Activated CD8-positive, alpha-beta T cell treated with anti-CD3 and anti-CD28 coated beads, Interleukin-2, amount 10 ng/mL, durations not matched to agents 7 days and 5 days (primary cell): ENCODE data around the gene LONP2. TPM values are rescaled to one million over a fixed set of nuclear protein-coding genes. Genes with fewer than 3 reads are reported as not detected.

ENCODE experiments used
- ATAC-seq: fragments of 150-1000 bp; cut with Tn5 transposase; one replicate; pipeline ENCODE4 v1.10.0; 2021; ENCODE audit warnings: moderate library complexity
- CTCF ChIA-PET: fragments of 350-600 bp; sonication (Branson Sonifier 250); formaldehyde crosslinking; loops from one replicate; lab custom pipeline; 2021; ENCODE audit warnings: antibody characterized with exemption; lab: Charles Lee
- POLR2A ChIA-PET: fragments of 350-600 bp; sonication (Branson Sonifier 250); formaldehyde crosslinking; loops from one replicate; lab custom pipeline; 2021; ENCODE audit warnings: antibody characterized with exemption; lab: Charles Lee
- DNase-seq: peaks from one replicate; pipeline ENCODE4 v3.0.0-alpha.2; 2020
- H3K27ac Mint-ChIP-seq: one replicate; pipeline ENCODE4 v1.8.0; 2021; ENCODE audit warnings: mild to moderate bottlenecking, mixed read lengths
- H3K27me3 Mint-ChIP-seq: one replicate; pipeline ENCODE4 v1.8.0; 2021; ENCODE audit warnings: low read depth, mixed read lengths
- H3K36me3 Mint-ChIP-seq: one replicate; pipeline ENCODE4 v1.8.0; 2021; ENCODE audit warnings: low read depth, mixed read lengths
- H3K4me1 Mint-ChIP-seq: one replicate; pipeline ENCODE4 v1.8.0; 2021; ENCODE audit warnings: low read depth, mixed read lengths
- H3K4me3 Mint-ChIP-seq: one replicate; pipeline ENCODE4 v1.8.0; 2021; ENCODE audit warnings: mild to moderate bottlenecking, mixed read lengths
- H3K9me3 Mint-ChIP-seq: one replicate; pipeline ENCODE4 v1.8.0; 2022; ENCODE audit warnings: mixed read lengths; ENCODE audit not compliant: insufficient read depth
- total RNA-seq, 2 experiments: library from RNA; stranded (reverse); gene quantifications; one replicate each; pipeline ENCODE4 v1.2.3, GENCODE V29; 2021

LONP2 gene
- total RNA-seq, 2 experiments from 2014 or later = 54.2 to 54.5 TPM

GRCh38 chr16:48217708-48218107, 26.4 kb upstream of the LONP2 start:
- Mint-ChIP-seq H3K4me1 (no peaks in the 10 kb centered on the region), H3K27me3 (peaks cover 5% of the 10 kb centered on the region), H3K4me3 (no peak overlapping the region), H3K36me3 (no peaks in the 10 kb centered on the region), H3K9me3 (no peaks in the 10 kb centered on the region), H3K27ac (no peak overlapping the region)
- DNase-seq (no peak), ATAC-seq (no peak)
- ChIA-PET POLR2A (no interaction called here), CTCF (interaction anchor here (0.8 kb wide), 1 partner anchor 405 kb away, joined by 3 read pairs; no protein-coding TSS in a partner anchor)

GRCh38 chr16:48218473-48218872, 25.6 kb upstream of the LONP2 start:
- POLR2A ChIA-PET = no interaction called here
- Mint-ChIP-seq H3K27ac (no peak overlapping the region), H3K4me1 (no peaks in the 10 kb centered on the region), H3K9me3 (no peaks in the 10 kb centered on the region), H3K27me3 (peaks cover 5% of the 10 kb centered on the region), H3K36me3 (no peaks in the 10 kb centered on the region), H3K4me3 (no peak overlapping the region)
- CTCF ChIA-PET = interaction anchor here (0.8 kb wide), 1 partner anchor 405 kb away, joined by 3 read pairs; no protein-coding TSS in a partner anchor
- ATAC-seq (no peak), DNase-seq (no peak)

GRCh38 chr16:48220891-48221290, 23.2 kb upstream of the LONP2 start:
- H3K36me3 Mint-ChIP-seq = no peaks in the 10 kb centered on the region

GRCh38 chr16:48223490-48223889, 20.6 kb upstream of the LONP2 start:
- Mint-ChIP-seq H3K27me3 (no peaks in the 10 kb centered on the region), H3K4me1 (no peaks in the 10 kb centered on the region), H3K9me3 (no peaks in the 10 kb centered on the region), H3K36me3 (no peaks in the 10 kb centered on the region), H3K27ac (no peak overlapping the region), H3K4me3 (no peak overlapping the region)
- CTCF ChIA-PET = no interaction called here
- POLR2A ChIA-PET = no interaction called here
- ATAC-seq (no peak), DNase-seq (no peak)

More at GRCh38 chr16:48220891-48221290, 23.2 kb upstream of the LONP2 start:
- CTCF ChIA-PET = no interaction called here
- no peaks in the 10 kb centered on the region for H3K9me3 Mint-ChIP-seq
- no peaks in the 10 kb centered on the region for H3K4me1 Mint-ChIP-seq
- no peak overlapping the region for H3K4me3 Mint-ChIP-seq
- POLR2A ChIA-PET = no interaction called here
- no peak overlapping the region for H3K27ac Mint-ChIP-seq
- H3K27me3 Mint-ChIP-seq = peaks cover 3% of the 10 kb centered on the region
- DNase-seq = no peak
- no peak for ATAC-seq

GRCh38 chr16:48225456-48225855, 18.6 kb upstream of the LONP2 start:
- DNase-seq (no peak), ATAC-seq (no peak)
- Mint-ChIP-seq H3K27me3 (no peaks in the 10 kb centered on the region), H3K4me3 (no peak overlapping the region), H3K9me3 (no peaks in the 10 kb centered on the region), H3K36me3 (no peaks in the 10 kb centered on the region), H3K4me1 (no peaks in the 10 kb centered on the region), H3K27ac (no peak overlapping the region)
- POLR2A ChIA-PET = no interaction called here
- CTCF ChIA-PET = interaction anchor here (1.4 kb wide), 1 partner anchor 405 kb away, joined by 3 read pairs; no protein-coding TSS in a partner anchor

GRCh38 chr16:48231727-48232492, 12.2 kb upstream of the LONP2 start:
- Mint-ChIP-seq H3K4me1 (peaks cover 20% of the 10 kb centered on the region), H3K4me3 (no peak overlapping the region), H3K27me3 (no peaks in the 10 kb centered on the region), H3K27ac (peak overlapping the region; percentile 70), H3K9me3 (no peaks in the 10 kb centered on the region), H3K36me3 (no peaks in the 10 kb centered on the region)
- DNase-seq (peak; percentile 67), ATAC-seq (peak; percentile 88)
- CTCF ChIA-PET = interaction anchor here (0.6 to 7.4 kb wide), 11 partner anchors 12 to 1254 kb away, joined by 3 to 47 read pairs (median 4); partner anchors contain the start of gene LONP2
- POLR2A ChIA-PET = no interaction called here

- Mint-ChIP-seq H3K27me3 (no peaks in the 10 kb centered on the region), H3K4me1 (peaks cover 20% of the 10 kb centered on the region), H3K4me3 (no peak overlapping the region), H3K27ac (peak overlapping the region; percentile 70), H3K36me3 (no peaks in the 10 kb centered on the region), H3K9me3 (no peaks in the 10 kb centered on the region)
- ChIA-PET CTCF (interaction anchor here (0.8 to 7.4 kb wide), 4 partner anchors 121 to 397 kb away, joined by 3 to 47 read pairs (median 23); no protein-coding TSS in a partner anchor), POLR2A (interaction anchor here (0.8 kb wide), 1 partner anchor 11 kb away, joined by 6 read pairs; the partner anchor contains the start of gene LONP2)
- DNase-seq (no peak), ATAC-seq (peak; percentile 33)
These were observed 11.5 kb upstream of the LONP2 start for GRCh38 chr16:48232493-48233040.

GRCh38 chr16:48234630-48235029, 9.5 kb upstream of the LONP2 start:
- Mint-ChIP-seq H3K4me1 (peaks cover 20% of the 10 kb centered on the region), H3K9me3 (no peaks in the 10 kb centered on the region), H3K27me3 (no peaks in the 10 kb centered on the region), H3K36me3 (no peaks in the 10 kb centered on the region), H3K4me3 (no peak overlapping the region), H3K27ac (no peak overlapping the region)
- DNase-seq (no peak), ATAC-seq (no peak)
- POLR2A ChIA-PET = no interaction called here
- CTCF ChIA-PET = interaction anchor here (7.4 kb wide), 1 partner anchor 389 kb away, joined by 47 read pairs; no protein-coding TSS in a partner anchor

GRCh38 chr16:48235058-48235555, 9.0 kb upstream of the LONP2 start:
- no peaks in the 10 kb centered on the region for H3K27me3 Mint-ChIP-seq
- no peak overlapping the region for H3K27ac Mint-ChIP-seq
- H3K4me3 Mint-ChIP-seq = no peak overlapping the region
- H3K36me3 Mint-ChIP-seq = no peaks in the 10 kb centered on the region
- peaks cover 20% of the 10 kb centered on the region for H3K4me1 Mint-ChIP-seq
- no peaks in the 10 kb centered on the region for H3K9me3 Mint-ChIP-seq
- ATAC-seq (no peak), DNase-seq (no peak)
- ChIA-PET CTCF (interaction anchor here (3.1 to 7.4 kb wide), 2 partner anchors 388 to 395 kb away, joined by 12 to 47 read pairs; no protein-coding TSS in a partner anchor), POLR2A (no interaction called here)

GRCh38 chr16:48235556-48236136, 8.5 kb upstream of the LONP2 start:
- no peaks in the 10 kb centered on the region for H3K27me3 Mint-ChIP-seq
- ATAC-seq (no peak), DNase-seq (no peak)
- H3K9me3 Mint-ChIP-seq = no peaks in the 10 kb centered on the region
- no peak overlapping the region for H3K4me3 Mint-ChIP-seq
- H3K27ac Mint-ChIP-seq = no peak overlapping the region
- POLR2A ChIA-PET = no interaction called here
- peaks cover 20% of the 10 kb centered on the region for H3K4me1 Mint-ChIP-seq
- no peaks in the 10 kb centered on the region for H3K36me3 Mint-ChIP-seq
- CTCF ChIA-PET = interaction anchor here (3.1 to 7.4 kb wide), 2 partner anchors 388 to 395 kb away, joined by 12 to 47 read pairs; no protein-coding TSS in a partner anchor

- Mint-ChIP-seq H3K4me1 (peaks cover 18% of the 10 kb centered on the region), H3K9me3 (no peaks in the 10 kb centered on the region), H3K4me3 (no peak overlapping the region), H3K27ac (no peak overlapping the region), H3K36me3 (no peaks in the 10 kb centered on the region), H3K27me3 (no peaks in the 10 kb centered on the region)
- DNase-seq (no peak), ATAC-seq (no peak)
- CTCF ChIA-PET = interaction anchor here (3.1 to 7.4 kb wide), 2 partner anchors 387 to 394 kb away, joined by 12 to 47 read pairs; no protein-coding TSS in a partner anchor
- POLR2A ChIA-PET = no interaction called here
These were observed 7.8 kb upstream of the LONP2 start for GRCh38 chr16:48236286-48236685.
